HG03521 (cell line): Measurements from ENCODE around the gene VTI1A.

Experiments
- ATAC-seq: cut with Tn5 transposase; IDR thresholded peaks from one replicate; pipeline ENCODE4 v1.9.1; 2021; ENCODE audit warnings: mild to moderate bottlenecking, moderate library complexity; ENCODE audit not compliant: unreplicated experiment

VTI1A gene

GRCh38 chr10:112799726-112800510 lies 352.9 kb downstream of the VTI1A start:
- no peak for ATAC-seq

- no peak for ATAC-seq
Measured at GRCh38 chr10:112801004-112801403, 354.0 kb downstream of the VTI1A start.

GRCh38 chr10:112801748-112802147 lies 354.7 kb downstream of the VTI1A start:
- ATAC-seq = no peak

- ATAC-seq = no peak
Measured at GRCh38 chr10:112802411-112803022, 355.5 kb downstream of the VTI1A start.

- no peak for ATAC-seq
Measured at GRCh38 chr10:112803961-112804401, 357.0 kb downstream of the VTI1A start.

- no peak for ATAC-seq
Measured at GRCh38 chr10:112805254-112805590, 358.2 kb downstream of the VTI1A start.

GRCh38 chr10:112805701-112806100 lies 358.7 kb downstream of the VTI1A start:
- no peak for ATAC-seq

GRCh38 chr10:112807013-112807412 lies 360.0 kb downstream of the VTI1A start:
- ATAC-seq = no peak

- no peak for ATAC-seq
Measured at GRCh38 chr10:112809736-112810135, 362.7 kb downstream of the VTI1A start.

GRCh38 chr10:112810711-112811151 lies 363.7 kb downstream of the VTI1A start:
- no peak for ATAC-seq

- no peak for ATAC-seq
Measured at GRCh38 chr10:112811741-112812551, 364.9 kb downstream of the VTI1A start.

- no peak for ATAC-seq
Measured at GRCh38 chr10:112812586-112812985, 365.6 kb downstream of the VTI1A start.

- no peak for ATAC-seq
Measured at GRCh38 chr10:112813866-112814591, 367.0 kb downstream of the VTI1A start.

- no peak for ATAC-seq
Measured at GRCh38 chr10:112815269-112816032, 368.4 kb downstream of the VTI1A start.

GRCh38 chr10:112816033-112816430 lies 369.0 kb downstream of the VTI1A start:
- ATAC-seq = no peak

- ATAC-seq = no peak
Measured at GRCh38 chr10:112816891-112817290, 369.9 kb downstream of the VTI1A start.

GRCh38 chr10:112817981-112818777 lies 371.2 kb downstream of the VTI1A start:
- no peak for ATAC-seq

GRCh38 chr10:112819231-112819630 lies 372.2 kb downstream of the VTI1A start:
- ATAC-seq = no peak

- ATAC-seq = no peak
Measured at GRCh38 chr10:112820320-112820719, 373.3 kb downstream of the VTI1A start.
